Measurements from ENCODE around the gene NCK2. TPM values are rescaled to one million over a fixed set of nuclear protein-coding genes. Genes with fewer than 3 reads are reported as not detected.

Gene NCK2
- total and polyA plus RNA-seq, 4 donors, result 28.8 to 44.6 (median 40.9) TPM

- Histone ChIP-seq H3K36me3 (ENCODE audit: control insufficient read depth in 1 of 2, insufficient read depth in 2 of 2, low read length in 1 of 2) (no peaks in the 10 kb centered on the region), H3K9me3 (ENCODE audit: control insufficient read depth, low read length) (no peaks in the 10 kb centered on the region), H3K27ac (ENCODE audit: low read depth in 1 of 2, low read length in 2 of 2) (no peak overlapping the region), H3K4me3 (ENCODE audit: low read length in 2 of 2) (no peak overlapping the region), H3K27me3 (ENCODE audit: control insufficient read depth in 1 of 2, insufficient read depth in 2 of 2, low read length in 1 of 2) (no peaks in the 10 kb centered on the region), H3K4me1 (ENCODE audit: control insufficient read depth in 1 of 2, insufficient read depth in 2 of 2, low read length in 2 of 2) (peaks cover 0 to 3% of the 10 kb centered on the region in 2 donors)
- intact Hi-C loops (cut with DNase I), result loop anchor here in 1 of 2 donors (2.0 to 5.0 kb wide), 2 partner anchors 33 to 206 kb away; no protein-coding TSS in a partner anchor
- no peak for ATAC-seq (ENCODE audit: low FRiP score)
- no peak for DNase-seq
- 90 to 96% methylated on average over 5 of the region's 5 CpGs for WGBS, 2 donors
Measured at GRCh38 chr2:105780606-105781005, 35.9 kb downstream of the NCK2 start.

- 84 to 86% methylated on average over 10 of the region's 10 CpGs for WGBS, 2 donors
- peaks cover 0 to 3% of the 10 kb centered on the region in 2 donors for H3K4me1 ChIP-seq (ENCODE audit: control insufficient read depth in 1 of 2, insufficient read depth in 2 of 2, low read length in 2 of 2)
- H3K9me3 ChIP-seq (ENCODE audit: control insufficient read depth, low read length), result no peaks in the 10 kb centered on the region
- H3K27me3 ChIP-seq (ENCODE audit: control insufficient read depth in 1 of 2, insufficient read depth in 2 of 2, low read length in 1 of 2), result no peaks in the 10 kb centered on the region
- H3K27ac ChIP-seq (ENCODE audit: low read depth in 1 of 2, low read length in 2 of 2), result no peak overlapping the region
- DNase-seq, result no peak
- intact Hi-C loops (cut with DNase I), result loop anchor here in 1 of 2 donors (2.0 to 5.0 kb wide), 2 partner anchors 34 to 207 kb away; no protein-coding TSS in a partner anchor
- no peaks in the 10 kb centered on the region for H3K36me3 ChIP-seq (ENCODE audit: control insufficient read depth in 1 of 2, insufficient read depth in 2 of 2, low read length in 1 of 2)
- ATAC-seq (ENCODE audit: low FRiP score), result no peak
- no peak overlapping the region for H3K4me3 ChIP-seq (ENCODE audit: low read length in 2 of 2)
Measured at GRCh38 chr2:105781274-105781978, 36.7 kb downstream of the NCK2 start.

- Histone ChIP-seq H3K4me3 (ENCODE audit: low read length in 2 of 2) (no peak overlapping the region), H3K9me3 (ENCODE audit: control insufficient read depth, low read length) (no peaks in the 10 kb centered on the region), H3K4me1 (ENCODE audit: control insufficient read depth in 1 of 2, insufficient read depth in 2 of 2, low read length in 2 of 2) (no peaks in the 10 kb centered on the region), H3K27ac (ENCODE audit: low read depth in 1 of 2, low read length in 2 of 2) (no peak overlapping the region), H3K27me3 (ENCODE audit: control insufficient read depth in 1 of 2, insufficient read depth in 2 of 2, low read length in 1 of 2) (no peaks in the 10 kb centered on the region), H3K36me3 (ENCODE audit: control insufficient read depth in 1 of 2, insufficient read depth in 2 of 2, low read length in 1 of 2) (no peaks in the 10 kb centered on the region)
- peak in 1 of 2 donors; percentile 57 for DNase-seq
- 85 to 92% methylated on average over 6 of the region's 6 CpGs for WGBS, 2 donors
- no peak for ATAC-seq (ENCODE audit: low FRiP score)
- intact Hi-C loops (cut with DNase I), result loop anchor here in 1 of 2 donors (5.0 kb wide), 1 partner anchor 35 kb away; no protein-coding TSS in a partner anchor
Measured at GRCh38 chr2:105782123-105782522, 37.4 kb downstream of the NCK2 start.

- Histone ChIP-seq H3K27me3 (ENCODE audit: control insufficient read depth in 1 of 2, insufficient read depth in 2 of 2, low read length in 1 of 2) (no peaks in the 10 kb centered on the region), H3K9me3 (ENCODE audit: control insufficient read depth, low read length) (no peaks in the 10 kb centered on the region), H3K4me3 (ENCODE audit: low read length in 2 of 2) (no peak overlapping the region), H3K4me1 (ENCODE audit: control insufficient read depth in 1 of 2, insufficient read depth in 2 of 2, low read length in 2 of 2) (no peaks in the 10 kb centered on the region), H3K36me3 (ENCODE audit: control insufficient read depth in 1 of 2, insufficient read depth in 2 of 2, low read length in 1 of 2) (no peaks in the 10 kb centered on the region), H3K27ac (ENCODE audit: low read depth in 1 of 2, low read length in 2 of 2) (no peak overlapping the region)
- intact Hi-C loops (cut with DNase I), result loop anchor here in 1 of 2 donors (5.0 kb wide), 1 partner anchor 35 kb away; no protein-coding TSS in a partner anchor
- ATAC-seq (ENCODE audit: low FRiP score), result no peak
- WGBS, 2 donors, result 73 to 82% methylated on average over 12 of the region's 12 CpGs
- DNase-seq, result no peak
Measured at GRCh38 chr2:105782646-105783045, 37.9 kb downstream of the NCK2 start.

GRCh38 chr2:105783151-105783738 is 38.5 kb downstream of the NCK2 start:
- WGBS, 2 donors, result 87 to 90% methylated on average over 18 of the region's 18 CpGs
- ATAC-seq (ENCODE audit: low FRiP score), result no peak
- intact Hi-C loops (cut with DNase I), result loop anchor here in 1 of 2 donors (5.0 kb wide), 1 partner anchor 36 kb away; no protein-coding TSS in a partner anchor
- H3K27ac ChIP-seq (ENCODE audit: low read depth in 1 of 2, low read length in 2 of 2), result no peak overlapping the region
- no peaks in the 10 kb centered on the region for H3K4me1 ChIP-seq (ENCODE audit: control insufficient read depth in 1 of 2, insufficient read depth in 2 of 2, low read length in 2 of 2)
- no peak for DNase-seq
- H3K27me3 ChIP-seq (ENCODE audit: control insufficient read depth in 1 of 2, insufficient read depth in 2 of 2, low read length in 1 of 2), result no peaks in the 10 kb centered on the region
- no peaks in the 10 kb centered on the region for H3K36me3 ChIP-seq (ENCODE audit: control insufficient read depth in 1 of 2, insufficient read depth in 2 of 2, low read length in 1 of 2)
- H3K9me3 ChIP-seq (ENCODE audit: control insufficient read depth, low read length), result no peaks in the 10 kb centered on the region
- no peak overlapping the region for H3K4me3 ChIP-seq (ENCODE audit: low read length in 2 of 2)

- WGBS, 2 donors, result 86 to 91% methylated on average over 10 of the region's 10 CpGs
- Histone ChIP-seq H3K27me3 (ENCODE audit: control insufficient read depth in 1 of 2, insufficient read depth in 2 of 2, low read length in 1 of 2) (no peaks in the 10 kb centered on the region), H3K4me3 (ENCODE audit: low read length in 2 of 2) (no peak overlapping the region), H3K36me3 (ENCODE audit: control insufficient read depth in 1 of 2, insufficient read depth in 2 of 2, low read length in 1 of 2) (no peaks in the 10 kb centered on the region), H3K4me1 (ENCODE audit: control insufficient read depth in 1 of 2, insufficient read depth in 2 of 2, low read length in 2 of 2) (peaks cover 0 to 3% of the 10 kb centered on the region in 2 donors), H3K27ac (ENCODE audit: low read depth in 1 of 2, low read length in 2 of 2) (no peak overlapping the region), H3K9me3 (ENCODE audit: control insufficient read depth, low read length) (no peaks in the 10 kb centered on the region)
- ATAC-seq (ENCODE audit: low FRiP score) (no peak), DNase-seq (peak in 1 of 2 donors; percentile 58)
- intact Hi-C loops (cut with DNase I), result loop anchor here in 1 of 2 donors (5.0 kb wide), 1 partner anchor 37 kb away; no protein-coding TSS in a partner anchor
Measured at GRCh38 chr2:105783972-105784371, 39.3 kb downstream of the NCK2 start.

GRCh38 chr2:105784589-105784988 is 39.9 kb downstream of the NCK2 start:
- no peak overlapping the region for H3K4me3 ChIP-seq (ENCODE audit: low read length in 2 of 2)
- WGBS, 2 donors, result 63 to 68% methylated on average over 5 of the region's 5 CpGs
- H3K27me3 ChIP-seq (ENCODE audit: control insufficient read depth in 1 of 2, insufficient read depth in 2 of 2, low read length in 1 of 2), result no peaks in the 10 kb centered on the region
- DNase-seq (no peak), ATAC-seq (ENCODE audit: low FRiP score) (no peak)
- no peaks in the 10 kb centered on the region for H3K9me3 ChIP-seq (ENCODE audit: control insufficient read depth, low read length)
- intact Hi-C loops (cut with DNase I), result loop anchor here in 1 of 2 donors (5.0 kb wide), 1 partner anchor 37 kb away; no protein-coding TSS in a partner anchor
- H3K36me3 ChIP-seq (ENCODE audit: control insufficient read depth in 1 of 2, insufficient read depth in 2 of 2, low read length in 1 of 2), result no peaks in the 10 kb centered on the region
- H3K4me1 ChIP-seq (ENCODE audit: control insufficient read depth in 1 of 2, insufficient read depth in 2 of 2, low read length in 2 of 2), result peaks cover 0 to 3% of the 10 kb centered on the region in 2 donors
- no peak overlapping the region for H3K27ac ChIP-seq (ENCODE audit: low read depth in 1 of 2, low read length in 2 of 2)

- H3K36me3 ChIP-seq (ENCODE audit: control insufficient read depth in 1 of 2, insufficient read depth in 2 of 2, low read length in 1 of 2), result no peaks in the 10 kb centered on the region
- DNase-seq, result peak in 1 of 2 donors; percentile 53
- no peak for ATAC-seq (ENCODE audit: low FRiP score)
- H3K4me1 ChIP-seq (ENCODE audit: control insufficient read depth in 1 of 2, insufficient read depth in 2 of 2, low read length in 2 of 2), result peaks cover 0 to 3% of the 10 kb centered on the region in 2 donors
- H3K27ac ChIP-seq (ENCODE audit: low read depth in 1 of 2, low read length in 2 of 2), result no peak overlapping the region
- no peaks in the 10 kb centered on the region for H3K27me3 ChIP-seq (ENCODE audit: control insufficient read depth in 1 of 2, insufficient read depth in 2 of 2, low read length in 1 of 2)
- no peak overlapping the region for H3K4me3 ChIP-seq (ENCODE audit: low read length in 2 of 2)
- WGBS, 2 donors, result 96 to 97% methylated on average over 17 of the region's 17 CpGs
- intact Hi-C loops (cut with DNase I), result no loop called here
- H3K9me3 ChIP-seq (ENCODE audit: control insufficient read depth, low read length), result no peaks in the 10 kb centered on the region
Measured at GRCh38 chr2:105785095-105785847, 40.6 kb downstream of the NCK2 start.
